GM20000 (cell line): ENCODE results near the gene OSBPL6.
A peak's percentile ranks its signal among the peaks of the same experiment; 100 is the strongest.
"Not testable (repeated sequence)": the region's sequence is repeated elsewhere in the genome, so short reads cannot be mapped to it uniquely, and the experiment has no call there.

ENCODE experiments used
- DNase-seq: peaks from one replicate; pipeline ENCODE4 v3.0.0; 2012; ENCODE audit warnings: low spot score
- CTCF ChIP-seq: IDR thresholded peaks from 2 replicates; pipeline ENCODE4 v1.5.1; 2012; ENCODE audit warnings: mild to moderate bottlenecking, control low read depth; ENCODE audit errors: extremely low read depth, missing control alignments

The OSBPL6 gene

GRCh38 chr2:178397002-178397605, 202.8 kb downstream of the OSBPL6 start:
- peak; percentile 59 for TF ChIP-seq CTCF
- DNase-seq: peak; percentile 42

DNA sequence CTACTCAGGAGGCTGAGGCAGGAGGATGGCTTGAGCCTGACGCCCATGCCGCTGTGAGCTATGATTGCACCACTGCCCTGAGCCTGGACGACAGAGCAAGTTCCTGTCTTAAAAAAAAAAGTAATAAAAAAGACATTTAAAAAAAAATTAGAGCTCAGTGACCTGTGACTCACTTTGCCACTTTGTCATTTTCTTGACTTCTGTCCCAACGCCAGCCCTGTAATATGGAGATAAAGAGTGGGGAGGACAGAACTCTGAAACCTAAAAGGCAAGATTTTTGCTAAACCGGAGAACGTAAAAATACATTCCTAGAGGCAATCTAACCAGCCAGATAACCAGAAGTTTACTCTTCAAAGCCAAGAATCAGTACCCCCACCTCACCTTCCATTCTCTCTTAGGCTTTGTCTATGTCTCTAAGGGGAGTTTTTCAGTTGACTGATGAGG, 207.7 kb downstream of the OSBPL6 start:
- DNase-seq: no peak
- TF ChIP-seq CTCF: no peak

- TF ChIP-seq CTCF: no peak
- DNase-seq: no peak
Measured at GRCh38 chr2:178403671-178404306, 209.5 kb downstream of the OSBPL6 start.

- TF ChIP-seq CTCF: no peak
- peak; percentile 78 for DNase-seq
Measured at GRCh38 chr2:178404368-178404767, 210.1 kb downstream of the OSBPL6 start.

DNA sequence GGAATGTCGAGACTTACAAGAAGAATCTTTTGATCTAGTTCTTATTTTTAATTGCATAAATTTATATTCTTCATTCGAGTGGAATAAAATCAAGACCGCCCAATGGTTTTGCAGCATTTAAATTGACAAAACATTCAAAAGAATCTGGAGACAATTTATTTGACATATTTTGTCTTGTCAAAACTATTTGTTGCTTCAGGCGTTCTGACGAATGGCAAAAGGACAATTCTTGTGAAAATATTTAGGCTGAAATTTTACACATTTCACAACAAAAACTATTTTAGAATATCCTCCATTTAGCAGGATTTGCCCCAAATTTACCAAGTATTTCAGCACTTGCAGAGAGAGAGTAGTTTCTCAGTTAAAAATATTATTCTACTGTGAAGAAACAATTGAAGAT, 214.9 kb downstream of the OSBPL6 start:
- DNase-seq: no peak
- no peak for TF ChIP-seq CTCF

DNA sequence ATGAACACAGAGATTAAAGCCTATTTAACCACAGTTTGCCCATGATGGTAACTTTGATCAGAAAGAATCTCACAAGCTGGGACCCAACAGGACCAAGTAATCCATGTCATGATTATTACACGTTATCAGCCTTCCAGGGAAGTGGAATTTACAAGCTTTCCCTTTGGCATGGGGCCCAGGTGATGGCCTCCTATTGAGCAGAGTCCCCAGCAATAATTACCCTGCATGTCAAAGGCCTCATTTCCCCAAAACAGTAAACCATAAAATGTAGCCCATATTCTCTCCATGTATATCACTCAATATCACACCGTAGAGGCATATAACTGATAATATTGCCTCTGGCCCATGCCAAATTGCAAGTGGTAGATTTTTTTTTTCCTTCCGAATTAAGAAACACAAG, 217.7 kb downstream of the OSBPL6 start:
- DNase-seq: no peak
- no peak for TF ChIP-seq CTCF

GRCh38 chr2:178412453-178412852, 218.1 kb downstream of the OSBPL6 start:
- DNase-seq: not testable (repeated sequence)
